Smooth muscle cell (in vitro differentiated cells): Measurements from ENCODE around the gene PLCL1. TPM values are rescaled to one million over a fixed set of nuclear protein-coding genes. Genes with fewer than 3 reads are reported as not detected.
A peak's percentile ranks its signal among the peaks of the same experiment; 100 is the strongest.

Experiments
- DNase-seq: peaks from one replicate; lab custom pipeline; 2025; ENCODE audit not compliant: unreplicated experiment; lab: John Stamatoyannopoulos, UW
- H2AFZ ChIP-seq: fragments of 200-600 bp; sonication (generic); 2 replicates; pipeline ENCODE4 v1.6.0; 2016; ENCODE audit warnings: antibody characterized with exemption, low read depth, mild to moderate bottlenecking
- H3F3A ChIP-seq: fragments of 200-600 bp; sonication (generic); 2 replicates; pipeline ENCODE4 v1.6.0; 2017; ENCODE audit warnings: antibody characterized with exemption, low read depth
- H3K27ac ChIP-seq: fragments of 200-600 bp; sonication (generic); 2 replicates; pipeline ENCODE4 v1.5.1; 2016; ENCODE audit warnings: low read depth, mild to moderate bottlenecking
- H3K27me3 ChIP-seq: fragments of 200-600 bp; sonication (generic); 2 replicates; pipeline ENCODE4 v1.6.1; 2016; ENCODE audit warnings: low read depth, mild to moderate bottlenecking
- H3K36me3 ChIP-seq: fragments of 200-600 bp; sonication (generic); 2 replicates; pipeline ENCODE4 v1.5.1; 2016; ENCODE audit warnings: low read depth
- H3K4me1 ChIP-seq: fragments of 200-600 bp; sonication (generic); 2 replicates; pipeline ENCODE4 v1.5.1; 2016; ENCODE audit warnings: low read depth
- H3K4me2 ChIP-seq: fragments of 200-600 bp; sonication (generic); 2 replicates; pipeline ENCODE4 v1.6.0; 2016; ENCODE audit warnings: mild to moderate bottlenecking
- H3K4me3 ChIP-seq: fragments of 200-600 bp; sonication (generic); 2 replicates; pipeline ENCODE4 v1.5.1; 2016; ENCODE audit warnings: mild to moderate bottlenecking
- H3K79me2 ChIP-seq: fragments of 200-600 bp; sonication (generic); 2 replicates; pipeline ENCODE4 v1.6.0; 2016; ENCODE audit warnings: low read depth, mild to moderate bottlenecking
- H3K9ac ChIP-seq: fragments of 200-600 bp; sonication (generic); 2 replicates; pipeline ENCODE4 v1.6.0; 2016; ENCODE audit warnings: low read depth
- H3K9me3 ChIP-seq: fragments of 200-600 bp; sonication (generic); replicated peaks from 2 replicates; pipeline ENCODE4 v1.5.1; 2016; ENCODE audit warnings: low read depth
- H4K20me1 ChIP-seq: fragments of 200-600 bp; sonication (generic); 2 replicates; pipeline ENCODE4 v1.6.0; 2016; ENCODE audit warnings: low read depth
- CTCF ChIP-seq: fragments of 200-600 bp; sonication (generic); IDR thresholded peaks from 2 replicates; pipeline ENCODE4 v1.5.1; 2017; ENCODE audit warnings: borderline replicate concordance, mild to moderate bottlenecking, antibody characterized with exemption; ENCODE audit not compliant: insufficient read depth, poor library complexity, severe bottlenecking
- WGBS: methylation state at CpG from one replicate; pipeline ENCODE4 v1.1.7; 2016; ENCODE audit warnings: low lambda C conversion rate; 5-methylcytosine and 5-hydroxymethylcytosine counted together
- polyA plus RNA-seq: library from polyadenylated mRNA; unstranded; fragments of >200 nt; fragmentation: Nextera tagmentation; extraction: Ambion mirVana; gene quantifications from 2 replicates; pipeline ENCODE4 v1.2.1, GENCODE V29; 2016
- total RNA-seq: library from RNA; depleted of rRNA; stranded (reverse); fragments of >200 nt; gene quantifications from 2 replicates; pipeline ENCODE4 v1.2.3, GENCODE V29; 2014

PLCL1 gene
- total and polyA plus RNA-seq, 2 experiments from 2014 or later: 0.87 to 1.3 TPM

GRCh38 chr2:197937814-197938213 is 133.4 kb downstream of the PLCL1 start:
- TF ChIP-seq CTCF: no peak
- Histone ChIP-seq H3K27ac (no peak overlapping the region), H3K4me2 (no peak overlapping the region), H3K9ac (no peak overlapping the region), H3K9me3 (no peaks in the 10 kb centered on the region), H3K36me3 (no peaks in the 10 kb centered on the region), H3K4me3 (no peak overlapping the region), H3K27me3 (no peaks in the 10 kb centered on the region), H4K20me1 (no peaks in the 10 kb centered on the region), H3F3A (no peaks in the 10 kb centered on the region), H2AFZ (no peak overlapping the region), H3K79me2 (no peaks in the 10 kb centered on the region), H3K4me1 (no peaks in the 10 kb centered on the region)
- DNase-seq: no peak
- WGBS: 96% methylated on average over 1 of the region's 1 CpG

GRCh38 chr2:197938555-197938954 is 134.2 kb downstream of the PLCL1 start:
- TF ChIP-seq CTCF: no peak
- H3K9ac ChIP-seq: no peak overlapping the region
- 95% methylated on average over 1 of the region's 1 CpG for WGBS
- H3K27ac ChIP-seq: no peak overlapping the region
- H3F3A ChIP-seq: no peaks in the 10 kb centered on the region
- no peak overlapping the region for H3K4me2 ChIP-seq
- H3K79me2 ChIP-seq: no peaks in the 10 kb centered on the region
- H3K4me1 ChIP-seq: no peaks in the 10 kb centered on the region
- H3K27me3 ChIP-seq: no peaks in the 10 kb centered on the region
- no peak for DNase-seq
- H3K36me3 ChIP-seq: no peaks in the 10 kb centered on the region
- H2AFZ ChIP-seq: no peak overlapping the region
- H3K9me3 ChIP-seq: no peaks in the 10 kb centered on the region
- no peaks in the 10 kb centered on the region for H4K20me1 ChIP-seq
- no peak overlapping the region for H3K4me3 ChIP-seq

GRCh38 chr2:197939787-197940186 is 135.4 kb downstream of the PLCL1 start:
- Histone ChIP-seq H3K27ac (no peak overlapping the region), H3K36me3 (no peaks in the 10 kb centered on the region), H3K4me3 (no peak overlapping the region), H4K20me1 (no peaks in the 10 kb centered on the region), H3K79me2 (no peaks in the 10 kb centered on the region), H3K27me3 (no peaks in the 10 kb centered on the region), H3K4me2 (no peak overlapping the region), H3F3A (no peaks in the 10 kb centered on the region), H3K4me1 (no peaks in the 10 kb centered on the region), H3K9me3 (no peaks in the 10 kb centered on the region), H3K9ac (no peak overlapping the region), H2AFZ (no peak overlapping the region)
- DNase-seq: no peak
- 92% methylated on average over 3 of the region's 3 CpGs for WGBS
- TF ChIP-seq CTCF: no peak

GRCh38 chr2:197940382-197940781 is 136.0 kb downstream of the PLCL1 start:
- Histone ChIP-seq H3K9me3 (no peaks in the 10 kb centered on the region), H3K27me3 (no peaks in the 10 kb centered on the region), H3K36me3 (no peaks in the 10 kb centered on the region), H3K79me2 (no peaks in the 10 kb centered on the region), H3K4me3 (no peak overlapping the region), H3K4me1 (no peaks in the 10 kb centered on the region), H3F3A (no peaks in the 10 kb centered on the region), H3K9ac (no peak overlapping the region), H4K20me1 (no peaks in the 10 kb centered on the region), H2AFZ (peak overlapping the region; percentile 3), H3K4me2 (no peak overlapping the region), H3K27ac (no peak overlapping the region)
- WGBS: 80% methylated on average over 1 of the region's 1 CpG
- no peak for TF ChIP-seq CTCF
- DNase-seq: no peak
